MV-4-11 (cell line): ENCODE results near the gene KIF26B.

Source experiments
- DNase-seq: peaks from one replicate; lab custom pipeline; 2025; lab: John Stamatoyannopoulos, UW

KIF26B gene

DNA sequence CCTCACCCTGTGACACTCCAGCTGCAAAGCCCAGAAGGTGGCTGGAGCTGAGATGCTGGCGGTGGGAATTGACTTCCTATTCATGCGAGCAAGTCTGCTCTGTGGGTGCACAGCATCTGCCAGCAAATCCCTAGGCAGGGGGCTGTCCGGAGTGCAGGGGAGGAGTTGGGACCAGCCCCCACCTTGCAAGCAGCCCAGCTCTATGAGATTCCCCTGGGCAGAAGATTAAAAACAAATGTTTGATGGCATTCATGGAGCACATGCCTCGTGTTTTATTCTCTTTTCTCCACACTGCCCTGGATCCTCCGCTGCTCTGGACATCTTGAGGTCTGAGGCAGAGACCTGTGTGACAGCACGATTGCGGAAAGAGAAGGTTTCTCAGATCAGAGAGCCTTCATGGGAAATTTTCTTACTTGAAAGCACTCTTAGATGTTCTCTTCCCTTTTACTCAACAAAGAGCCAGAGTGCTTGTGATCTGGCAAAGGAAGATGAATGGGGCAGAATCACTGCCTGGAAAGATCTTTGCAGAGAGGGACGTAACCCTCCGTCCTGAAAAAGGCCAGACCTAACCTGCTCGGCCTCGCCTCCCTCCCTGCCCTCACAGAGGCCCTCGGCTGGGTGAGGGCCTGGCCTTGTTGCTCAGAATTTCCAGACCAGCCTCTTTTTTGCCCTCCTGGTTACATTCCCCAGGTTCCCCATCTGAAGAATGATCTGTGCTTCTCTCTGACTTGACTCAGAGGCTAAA is 597.1 kb downstream of the KIF26B start:
- DNase-seq: no peak

- no peak for DNase-seq
Measured at GRCh38 chr1:245752561-245752960, 597.8 kb downstream of the KIF26B start.

- no peak for DNase-seq
Measured at GRCh38 chr1:245753807-245754206, 599.0 kb downstream of the KIF26B start.

- peak; percentile 9 for DNase-seq
Measured at GRCh38 chr1:245754463-245754961, 599.7 kb downstream of the KIF26B start.
